K562 (cell line): Measurements from ENCODE around the gene TTLL9. TPM values are rescaled to one million over a fixed set of nuclear protein-coding genes. Genes with fewer than 3 reads are reported as not detected.

Experiments used
- ATAC-seq: fragments of 200-7000 bp; cut with Tn5 transposase; 3 replicates; pipeline ENCODE4 v1.9.1; 2020; ENCODE audit warnings: moderate library complexity
- BruUV-seq: library from RNA; stranded (reverse); fragments of 400-500 nt; replicated peaks from 2 replicates; lab custom pipeline; 2021; lab: Mats Ljungman, UMichigan
- CTCF ChIA-PET: fragments of 300-600 bp; formaldehyde crosslinking; extraction: SDS; loops from one replicate; lab custom pipeline; 2021; ENCODE audit warnings: low intra/inter-chr PET ratio; lab: Yijun Ruan, JAX
- POLR2A ChIA-PET: fragments of 300-600, 350-650 bp; sonication (Branson Sonifier 250); formaldehyde crosslinking; extraction: SDS; loops from one replicate; lab custom pipeline; 2021; ENCODE audit warnings: antibody characterized with exemption, inconsistent platforms; lab: Yijun Ruan, JAX
- DNase-seq, 4 experiments: peaks; one replicate each; pipeline versions ENCODE4 v3.0.0 to v3.0.0-alpha.2; 2011 to 2018; ENCODE audit warnings: low spot score in 3 of 4, mixed read lengths in 3 of 4; ENCODE audit errors: extremely low read depth in 1 of 4
- FAIRE-seq: peaks from 2 replicates; lab custom pipeline; 2011; peaks lifted over from hg19 to GRCh38; lab: Jason Lieb, UNC
- H2AFZ ChIP-seq: 2 replicates; pipeline ENCODE4 v1.6.0; 2011; ENCODE audit warnings: low read depth, low read length, control low read depth, inconsistent platforms
- H3K27ac ChIP-seq: fragments of 200-600 bp; 3 replicates; pipeline ENCODE4 v1.8.0; 2011; ENCODE audit warnings: low read depth, mild to moderate bottlenecking, control low read depth, inconsistent platforms, low read length, moderate library complexity, mixed read lengths; ENCODE audit errors: extremely low read depth
- H3K27me3 ChIP-seq, 2 experiments: fragments of 300-600 bp in 1 of 2; 2 replicates in 1 of 2; 3 replicates in 1 of 2; pipeline versions ENCODE4 v1.6.0 to v1.8.0; 2011; ENCODE audit warnings: inconsistent platforms in 2 of 2, low read length in 2 of 2, mild to moderate bottlenecking in 1 of 2, mixed read lengths in 1 of 2, moderate library complexity in 1 of 2; ENCODE audit not compliant: control insufficient read depth in 2 of 2, insufficient read depth in 2 of 2
- H3K36me3 ChIP-seq: fragments of 300-600 bp; 3 replicates; pipeline ENCODE4 v1.8.0; 2011; ENCODE audit warnings: mild to moderate bottlenecking, low read length, inconsistent platforms; ENCODE audit not compliant: control insufficient read depth, insufficient read depth
- H3K4me1 ChIP-seq, 2 experiments: fragments of 200-600 bp in 1 of 2; replicated peaks in 1 of 2; 2 replicates in 1 of 2; 3 replicates in 1 of 2; pipeline versions ENCODE4 v1.5.1 to v1.8.0; 2011; ENCODE audit warnings: inconsistent platforms in 2 of 2, low read length in 2 of 2, mild to moderate bottlenecking in 1 of 2, mixed read lengths in 1 of 2, moderate library complexity in 1 of 2; ENCODE audit not compliant: control insufficient read depth in 2 of 2, insufficient read depth in 2 of 2
- H3K4me2 ChIP-seq: 2 replicates; pipeline ENCODE4 v1.6.1; 2011; ENCODE audit warnings: low read length, control low read depth, inconsistent platforms, mixed read lengths; ENCODE audit not compliant: insufficient read depth
- H3K4me3 ChIP-seq: fragments of 200-600 bp; sonication (generic), shearing (Covaris generic); 2 replicates; pipeline ENCODE4 v1.5.1; 2016; ENCODE audit warnings: control low read depth, inconsistent platforms
- H3K79me2 ChIP-seq: fragments of 200-600 bp; 3 replicates; pipeline ENCODE4 v1.8.0; 2011; ENCODE audit warnings: low read length, inconsistent platforms; ENCODE audit not compliant: control insufficient read depth, insufficient read depth
- H3K9ac ChIP-seq, 2 experiments: 2 replicates each; pipeline versions ENCODE4 v1.6.0 to v1.6.1; 2011; ENCODE audit warnings: low read depth in 2 of 2, low read length in 2 of 2, control low read depth in 1 of 2, inconsistent platforms in 1 of 2, mild to moderate bottlenecking in 1 of 2, mixed read lengths in 1 of 2; ENCODE audit not compliant: insufficient read depth in 1 of 2
- H3K9me1 ChIP-seq: one replicate; pipeline ENCODE4 v1.6.0; 2011; ENCODE audit warnings: inconsistent platforms, mild to moderate bottlenecking, low read length, moderate library complexity; ENCODE audit not compliant: control insufficient read depth, insufficient read depth
- H3K9me3 ChIP-seq: replicated peaks from 2 replicates; pipeline ENCODE4 v1.5.1; 2011; ENCODE audit warnings: low read depth, low read length, inconsistent platforms; ENCODE audit not compliant: control insufficient read depth, insufficient read depth
- H4K20me1 ChIP-seq: replicated peaks from 2 replicates; pipeline ENCODE4 v1.6.1; 2011; ENCODE audit warnings: low read length, inconsistent platforms, mixed read lengths; ENCODE audit not compliant: control insufficient read depth, insufficient read depth
- AFF1 ChIP-seq, 2 experiments: fragments of 450-650 bp; IDR thresholded peaks; 2 replicates each; pipeline ENCODE4 v1.6.1; 2018; ENCODE audit warnings: mild to moderate bottlenecking in 2 of 2, low read depth in 1 of 2; ENCODE audit not compliant: partially characterized antibody in 2 of 2
- ATF1 ChIP-seq, 2 experiments: fragments of 450-650 bp in 1 of 2; IDR thresholded peaks; 2 replicates each; pipeline ENCODE4 v1.6.1; 2016; ENCODE audit warnings: missing compliant biosample characterization in 1 of 2, missing genetic modification characterization in 1 of 2
- ATF3 ChIP-seq, 2 experiments: fragments of 450-650 bp in 1 of 2; sonication (generic) in 1 of 2; formaldehyde crosslinking in 1 of 2; IDR thresholded peaks in 1 of 2; conservative IDR thresholded peaks in 1 of 2; 2 replicates each; pipeline versions ENCODE4 v1.6.1 to v1.8.1; 2016 to 2023; ENCODE audit warnings: mild to moderate bottlenecking in 2 of 2, moderate library complexity in 2 of 2, inconsistent platforms in 1 of 2, missing genetic modification reagents in 1 of 2
- ATF7 ChIP-seq: fragments of 450-650 bp; IDR thresholded peaks from 2 replicates; pipeline ENCODE4 v1.7.1; 2014; ENCODE audit warnings: mild to moderate bottlenecking, moderate library complexity
- CREM ChIP-seq: IDR thresholded peaks from 2 replicates; pipeline ENCODE4 v1.6.1; 2014; ENCODE audit warnings: antibody characterized with exemption, low read depth
- IRF9 ChIP-seq: fragments of 450-650 bp; IDR thresholded peaks from 2 replicates; pipeline ENCODE4 v1.6.1; 2016; ENCODE audit warnings: missing biosample characterization, missing genetic modification characterization
- JUND ChIP-seq, 2 experiments: IDR thresholded peaks; 2 replicates in 1 of 2; 3 replicates in 1 of 2; pipeline ENCODE4 v1.6.1; 2011; ENCODE audit warnings: borderline replicate concordance in 2 of 2, low read depth in 2 of 2, low read length in 2 of 2, improper control_type of control experiment in 1 of 2, missing biosample characterization in 1 of 2, missing genetic modification characterization in 1 of 2, missing genetic modification reagents in 1 of 2
- KDM1A ChIP-seq, 2 experiments: fragments of 450-650 bp; IDR thresholded peaks; 2 replicates each; pipeline ENCODE4 v1.6.1; 2016; ENCODE audit warnings: mild to moderate bottlenecking in 2 of 2
- NR3C1 ChIP-seq: sonication (generic); formaldehyde crosslinking; IDR thresholded peaks from 2 replicates; pipeline ENCODE4 v1.8.1; 2022; ENCODE audit warnings: missing genetic modification reagents
- POLR2B ChIP-seq: fragments of 450-650 bp; IDR thresholded peaks from 2 replicates; pipeline ENCODE4 v1.6.1; 2018; ENCODE audit warnings: low read depth; ENCODE audit not compliant: partially characterized antibody
- RCOR1 ChIP-seq, 2 experiments: IDR thresholded peaks; 2 replicates each; pipeline ENCODE4 v1.6.1; 2012; ENCODE audit warnings: low read depth in 2 of 2, low read length in 2 of 2, borderline replicate concordance in 1 of 2, improper control_type of control experiment in 1 of 2
- ZNF133 ChIP-seq: fragments of 250-450 bp; sonication (Bioruptor Pico); IDR thresholded peaks from 2 replicates; pipeline ENCODE4 v1.4.0; 2020; ENCODE audit warnings: mild to moderate bottlenecking
- WGBS: fragments of 100-300 bp; shearing (Covaris generic); methylation state at CpG from one replicate; pipeline ENCODE4 v1.1.6; 2016; ENCODE audit warnings: low coverage, mixed read lengths; ENCODE audit not compliant: insufficient coverage; ENCODE audit errors: missing lambda C conversion rate; 5-methylcytosine and 5-hydroxymethylcytosine counted together
- in situ Hi-C: fragments of 300-500 bp; cut with MboI; formaldehyde crosslinking; loops from 4 replicates; pipeline ENCODE4 v1.15.0; 2018; ENCODE audit warnings: inconsistent platforms, mixed read lengths
- intact Hi-C: fragments of 100-400 bp; cut with micrococcal nuclease; formaldehyde crosslinking; loops from 2 replicates; pipeline ENCODE4 v1.14.2; 2022
- polyA plus RNA-seq, 8 experiments: library from polyadenylated mRNA; depleted of rRNA in 4 of 8; stranded (reverse) in 5 of 8; unstranded in 3 of 8; fragments of >200 nt; fragmentation: Nextera tagmentation in 2 of 8; fragmentation: Illumina TruSeq in 1 of 8; extraction: Ambion mirVana in 2 of 8; extraction: Trizol in 1 of 8; gene quantifications; 2 replicates each; pipeline versions ENCODE4 v1.2.1 to v1.2.3, GENCODE V29; 2011 to 2014; ENCODE audit warnings: inconsistent platforms in 1 of 8, missing spikeins in 1 of 8
- total RNA-seq, 7 experiments: library from RNA; depleted of rRNA in 6 of 7; stranded (reverse); fragments of >200 nt in 6 of 7; fragmentation: Illumina TruSeq in 2 of 7; extraction: Trizol in 2 of 7; gene quantifications; 2 replicates each; pipeline versions ENCODE4 v1.2.1 to v1.2.3, GENCODE V29; 2011 to 2021; ENCODE audit warnings: low replicate concordance in 1 of 7

TTLL9 gene
- total and polyA plus RNA-seq, 9 of the 15 experiments (the other 6 are each of a cell fraction or from before 2014, with no cell fraction given) = 0.06 to 0.07 TPM; not detected in 7

GRCh38 chr20:31864521-31865400 lies 5.7 kb upstream of the TTLL9 start:
- ATAC-seq (no peak), FAIRE-seq (no peak), DNase-seq (peak in 1 of 4 experiments; percentile 27)
- ChIA-PET CTCF (interaction anchor here (0.6 kb wide), 1 partner anchor 348 kb away, joined by 3 read pairs; no protein-coding TSS in a partner anchor), POLR2A (interaction anchor here (0.6 to 0.8 kb wide), 5 partner anchors 11 to 229 kb away, joined by 3 read pairs; no protein-coding TSS in a partner anchor)
- intact Hi-C loops (no loop called here), in situ Hi-C loops (loop anchor here (5.0 kb wide), 1 partner anchor 88 kb away; the partner anchor contains the start of gene PDRG1)
- Histone ChIP-seq H3K9ac (peak overlapping the region in 1 of 2 experiments; percentile 5; a peak in 1 of 4 replicates), H3K9me1 (peaks cover 2% of the 10 kb centered on the region), H2AFZ (no peak overlapping the region), H3K4me1 (peaks cover 0 to 19% of the 10 kb centered on the region in 2 experiments; a peak in 3 of 5 replicates), H3K36me3 (no peaks in the 10 kb centered on the region), H3K9me3 (no peaks in the 10 kb centered on the region), H3K4me3 (no peak overlapping the region), H3K27ac (no peak overlapping the region), H4K20me1 (peaks cover 15% of the 10 kb centered on the region), H3K4me2 (no peak overlapping the region), H3K79me2 (no peaks in the 10 kb centered on the region), H3K27me3 (peaks cover 32 to 67% of the 10 kb centered on the region in 2 experiments)
- BruUV-seq = no TSS peak
- 5% methylated on average over 12 of the region's 12 CpGs for WGBS
- TF ChIP-seq ATF1 (CRISPR knock-in tag; IDR thresholded peaks at IDR 0.05) (no peak), ATF1 (tag; IDR thresholded peaks at IDR 0.05) (peak; percentile 74), AFF1 (IDR thresholded peaks at IDR 0.05; ENCODE audit: low read depth in 1 of 2, partially characterized antibody in 2 of 2) (peak in 1 of 2 experiments; percentile 29), IRF9 (tag) (no peak), RCOR1 (IDR thresholded peaks at IDR 0.05; ENCODE audit: borderline replicate concordance in 1 of 2, low read depth in 2 of 2, low read length in 2 of 2) (no peak), NR3C1 (CRISPR knock-in tag) (no peak), CREM (peak; percentile 53), ATF3 (IDR thresholded peaks at IDR 0.05) (peak; percentile 89), ATF3 (CRISPR knock-in tag; conservative IDR thresholded peaks at IDR 0.05) (no peak), ATF7 (peak; percentile 86), POLR2B (no peak), KDM1A (IDR thresholded peaks at IDR 0.05) (peak in 1 of 2 experiments; percentile 79; a peak in 2 of 4 replicates), ZNF133 (no peak), JUND (IDR thresholded peaks at IDR 0.05; ENCODE audit: borderline replicate concordance, low read depth, low read length) (peak; percentile 60), JUND (tag; IDR thresholded peaks at IDR 0.05; ENCODE audit: borderline replicate concordance, low read depth, low read length) (peak; percentile 57; the same call in 1 of the 3 replicates)
